ENCODE results near the gene GPR17.

GPR17 gene

GRCh38 chr2:127651971-127652550, 6.1 kb downstream of the GPR17 start:
- Histone ChIP-seq H3K4me1 (peaks cover 9 to 89% (median 56%) of the 10 kb centered on the region in 4 donors), H3K36me3 (peaks cover 24 to 64% (median 59%) of the 10 kb centered on the region in 3 donors), H3K27me3 (no peaks in the 10 kb centered on the region), H3K27ac (peak overlapping the region; percentile 62 to 63), H3K4me3 (no peak overlapping the region), H3K9me3 (no peaks in the 10 kb centered on the region)
- intact Hi-C loops (cut with DNase I; ENCODE audit: low total_unique reads): loop anchor here (2.0 to 5.0 kb wide), 2 partner anchors 23 to 130 kb away; partner anchors contain the start of gene LIMS2
- TF ChIP-seq, protein P1, sequence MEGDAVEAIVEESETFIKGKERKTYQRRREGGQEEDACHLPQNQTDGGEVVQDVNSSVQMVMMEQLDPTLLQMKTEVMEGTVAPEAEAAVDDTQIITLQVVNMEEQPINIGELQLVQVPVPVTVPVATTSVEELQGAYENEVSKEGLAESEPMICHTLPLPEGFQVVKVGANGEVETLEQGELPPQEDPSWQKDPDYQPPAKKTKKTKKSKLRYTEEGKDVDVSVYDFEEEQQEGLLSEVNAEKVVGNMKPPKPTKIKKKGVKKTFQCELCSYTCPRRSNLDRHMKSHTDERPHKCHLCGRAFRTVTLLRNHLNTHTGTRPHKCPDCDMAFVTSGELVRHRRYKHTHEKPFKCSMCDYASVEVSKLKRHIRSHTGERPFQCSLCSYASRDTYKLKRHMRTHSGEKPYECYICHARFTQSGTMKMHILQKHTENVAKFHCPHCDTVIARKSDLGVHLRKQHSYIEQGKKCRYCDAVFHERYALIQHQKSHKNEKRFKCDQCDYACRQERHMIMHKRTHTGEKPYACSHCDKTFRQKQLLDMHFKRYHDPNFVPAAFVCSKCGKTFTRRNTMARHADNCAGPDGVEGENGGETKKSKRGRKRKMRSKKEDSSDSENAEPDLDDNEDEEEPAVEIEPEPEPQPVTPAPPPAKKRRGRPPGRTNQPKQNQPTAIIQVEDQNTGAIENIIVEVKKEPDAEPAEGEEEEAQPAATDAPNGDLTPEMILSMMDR (IDR thresholded peaks at IDR 0.05): no peak
- peak in 1 of 2 donors; percentile 94 for DNase-seq

DNA sequence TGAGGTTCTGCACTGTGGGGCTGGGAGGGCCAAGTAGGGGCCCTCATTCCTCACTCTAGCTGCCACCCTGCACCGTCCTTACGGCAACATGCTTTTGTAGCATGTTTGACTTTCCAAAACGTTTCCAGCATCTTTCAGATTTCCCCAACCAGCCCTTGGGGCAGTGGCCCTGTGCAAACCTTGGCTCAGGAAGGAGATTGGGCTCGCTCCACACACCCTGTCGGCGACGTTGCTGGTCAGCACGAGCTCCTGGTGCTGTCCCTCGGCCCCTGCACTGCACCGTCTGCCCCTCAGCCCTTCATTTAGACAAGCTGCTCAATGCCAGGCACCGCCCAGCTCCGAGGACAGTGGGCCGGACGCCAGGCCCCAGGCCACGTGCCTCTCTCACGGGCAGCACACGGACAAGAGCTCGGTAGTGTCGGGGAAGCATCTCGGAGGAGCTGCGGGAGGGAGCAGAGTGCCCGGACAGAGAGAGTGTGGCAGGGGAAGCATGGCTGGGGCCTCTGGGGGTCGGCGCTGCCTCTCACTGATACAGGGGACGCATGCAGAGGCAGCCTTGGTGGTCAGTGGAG, 6.9 kb downstream of the GPR17 start:
- H3K4me1 ChIP-seq: peaks cover 5 to 89% (median 53%) of the 10 kb centered on the region in 4 donors

DNA sequence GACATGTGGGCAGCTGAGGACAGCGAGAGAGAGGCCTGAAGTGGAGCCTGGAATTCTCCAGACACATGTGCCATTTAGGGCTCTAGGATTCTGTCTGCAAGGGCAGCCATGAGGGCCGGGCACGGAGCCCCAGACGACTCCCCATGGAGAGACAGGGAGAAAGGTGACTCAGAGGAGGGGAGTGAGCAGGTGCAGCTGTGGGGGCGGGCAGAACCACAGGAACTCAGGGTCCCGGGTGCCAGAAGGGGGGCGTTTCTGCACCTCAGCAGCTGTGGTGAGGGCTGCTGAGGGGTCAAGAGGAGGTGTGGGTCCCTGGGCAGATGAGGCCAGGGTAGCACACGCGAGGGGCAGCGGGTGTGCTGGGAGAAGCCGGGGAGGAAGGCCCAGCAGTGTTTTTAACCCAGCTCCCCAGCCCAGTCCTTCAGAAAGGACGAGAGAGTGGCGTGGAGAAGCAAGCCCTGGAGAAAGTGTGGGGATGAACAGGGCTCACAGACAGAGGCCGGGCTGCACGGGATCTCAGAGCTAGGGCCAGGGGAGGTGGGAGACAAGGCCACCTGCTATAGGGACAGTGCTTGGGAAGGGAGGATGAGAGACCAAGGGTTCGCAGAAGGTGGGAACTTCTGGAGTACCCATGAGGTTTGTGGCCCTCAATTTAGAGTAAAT, 7.6 kb downstream of the GPR17 start:
- peak overlapping the region; percentile 62 to 63 for H3K27ac ChIP-seq
- H3K4me1 ChIP-seq: peaks cover 5 to 89% (median 53%) of the 10 kb centered on the region in 4 donors
- TF ChIP-seq, protein P1 (IDR thresholded peaks at IDR 0.05): no peak
- intact Hi-C loops (cut with DNase I; ENCODE audit: low total_unique reads): loop anchor here (2.0 to 5.0 kb wide), 2 partner anchors 21 to 131 kb away; partner anchors contain the start of gene LIMS2
- DNase-seq: no peak
- no peaks in the 10 kb centered on the region for H3K9me3 ChIP-seq
- no peak overlapping the region for H3K4me3 ChIP-seq
- peaks cover 29 to 71% (median 68%) of the 10 kb centered on the region in 3 donors for H3K36me3 ChIP-seq
- H3K27me3 ChIP-seq: no peaks in the 10 kb centered on the region

More for the DNA sequence above, 6.9 kb downstream of the GPR17 start:
- peak overlapping the region; percentile 62 to 63 for H3K27ac ChIP-seq
- TF ChIP-seq, protein P1 (IDR thresholded peaks at IDR 0.05): no peak
- intact Hi-C loops (cut with DNase I; ENCODE audit: low total_unique reads): loop anchor here (2.0 to 5.0 kb wide), 2 partner anchors 22 to 131 kb away; partner anchors contain the start of gene LIMS2
- no peaks in the 10 kb centered on the region for H3K27me3 ChIP-seq
- no peak overlapping the region for H3K4me3 ChIP-seq
- H3K36me3 ChIP-seq: peaks cover 29 to 71% (median 67%) of the 10 kb centered on the region in 3 donors
- no peak for DNase-seq
- H3K9me3 ChIP-seq: no peaks in the 10 kb centered on the region

DNA sequence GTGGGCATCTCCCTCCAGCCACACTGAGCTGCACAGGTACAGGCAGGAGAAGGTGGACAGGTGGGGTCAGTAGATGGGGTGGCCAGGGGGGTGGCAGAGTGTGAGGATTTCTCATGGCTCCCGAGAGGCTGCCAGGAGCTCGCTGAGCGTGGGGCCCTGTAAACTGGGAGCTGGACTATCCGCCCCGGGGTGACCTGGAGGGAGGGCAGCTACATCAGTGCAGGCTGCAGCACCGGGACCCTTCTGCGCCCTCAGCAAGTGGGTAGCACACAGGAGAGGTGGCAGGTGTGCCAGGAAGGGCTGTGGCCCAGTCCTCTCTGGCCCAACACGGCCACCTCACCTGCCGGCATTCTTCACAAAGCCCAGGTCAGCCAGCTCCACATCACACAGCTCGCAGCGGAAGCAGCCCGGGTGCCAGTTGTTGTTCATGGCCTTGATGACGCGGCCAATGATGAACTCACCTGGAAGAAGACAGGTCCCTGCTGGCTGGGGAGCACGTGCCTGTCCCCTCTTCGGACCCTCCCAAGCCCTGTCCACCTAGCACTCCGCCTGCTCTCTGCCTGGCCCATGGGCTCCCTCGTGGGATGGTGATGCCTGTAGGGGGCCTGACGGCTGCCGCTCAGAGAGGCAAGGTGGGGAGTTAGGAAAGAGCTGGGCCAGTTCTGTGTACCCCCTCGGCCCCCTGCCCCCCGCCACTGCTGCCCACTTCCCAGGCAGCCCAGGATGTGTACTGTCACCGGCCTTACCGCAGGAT, 8.3 kb downstream of the GPR17 start:
- H3K36me3 ChIP-seq: peaks cover 26 to 71% (median 68%) of the 10 kb centered on the region in 3 donors
- no peaks in the 10 kb centered on the region for H3K27me3 ChIP-seq
- intact Hi-C loops (cut with DNase I; ENCODE audit: low total_unique reads): loop anchor here (5.0 kb wide), 1 partner anchor 132 kb away; no protein-coding TSS in a partner anchor
- no peak overlapping the region for H3K4me3 ChIP-seq
- H3K27ac ChIP-seq: peak overlapping the region; percentile 62 to 63
- TF ChIP-seq, protein P1 (IDR thresholded peaks at IDR 0.05): no peak
- H3K4me1 ChIP-seq: peaks cover 5 to 91% (median 57%) of the 10 kb centered on the region in 4 donors
- no peaks in the 10 kb centered on the region for H3K9me3 ChIP-seq
- DNase-seq: no peak

DNA sequence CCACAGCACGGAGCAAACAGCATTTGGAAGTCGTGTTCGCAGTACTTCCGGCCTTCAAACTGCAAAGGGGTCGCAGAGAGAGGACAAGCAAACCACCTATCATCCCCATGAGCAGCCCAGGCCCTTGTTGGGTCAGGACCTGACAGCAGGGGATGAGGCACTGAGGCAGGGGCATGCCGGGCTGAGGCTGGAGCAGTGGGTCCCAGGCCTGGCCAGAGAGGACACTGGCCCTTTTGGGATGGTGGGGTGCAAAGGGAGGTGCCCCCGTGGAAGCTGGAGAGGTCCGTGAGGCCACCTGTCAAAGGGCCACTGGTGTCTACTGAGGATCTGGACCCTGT, 8.9 kb downstream of the GPR17 start:
- intact Hi-C loops (cut with DNase I; ENCODE audit: low total_unique reads): loop anchor here (5.0 kb wide), 1 partner anchor 133 kb away; no protein-coding TSS in a partner anchor
- no peak for DNase-seq
- H3K4me1 ChIP-seq: peaks cover 0 to 91% (median 57%) of the 10 kb centered on the region in 4 donors

More for the DNA sequence above, 8.9 kb downstream of the GPR17 start:
- H3K9me3 ChIP-seq: no peaks in the 10 kb centered on the region
- peaks cover 25 to 71% (median 68%) of the 10 kb centered on the region in 3 donors for H3K36me3 ChIP-seq
- TF ChIP-seq, protein P1 (IDR thresholded peaks at IDR 0.05): no peak
- no peaks in the 10 kb centered on the region for H3K27me3 ChIP-seq
- H3K4me3 ChIP-seq: no peak overlapping the region
- peak overlapping the region; percentile 62 to 63 for H3K27ac ChIP-seq

Data from tibial artery (tissue), 4 donors.